GM19452 (cell line): ENCODE results near the gene DLG2.
"Not testable (repeated sequence)": the region's sequence is repeated elsewhere in the genome, so short reads cannot be mapped to it uniquely, and the experiment has no call there.

Experiments
- ATAC-seq: cut with Tn5 transposase; IDR thresholded peaks from one replicate; pipeline ENCODE4 v1.9.1; 2021; ENCODE audit not compliant: unreplicated experiment

The DLG2 gene

GRCh38 chr11:83768489-83768888 lies 1858.7 kb downstream of the DLG2 start:
- ATAC-seq = no peak

GRCh38 chr11:83766932-83767331 lies 1860.2 kb downstream of the DLG2 start:
- no peak for ATAC-seq

- no peak for ATAC-seq
Measured at GRCh38 chr11:83764643-83765042, 1862.5 kb downstream of the DLG2 start.

- no peak for ATAC-seq
Measured at GRCh38 chr11:83760932-83761331, 1866.2 kb downstream of the DLG2 start.

GRCh38 chr11:83759148-83759547 lies 1868.0 kb downstream of the DLG2 start:
- no peak for ATAC-seq

- ATAC-seq = no peak
Measured at GRCh38 chr11:83751041-83751440, 1876.1 kb downstream of the DLG2 start.

- ATAC-seq = no peak
Measured at GRCh38 chr11:83746921-83747585, 1880.1 kb downstream of the DLG2 start.

GRCh38 chr11:83744620-83745192 lies 1882.4 kb downstream of the DLG2 start:
- no peak for ATAC-seq

GRCh38 chr11:83736684-83737083 lies 1890.5 kb downstream of the DLG2 start:
- ATAC-seq = no peak

GRCh38 chr11:83734120-83734519 lies 1893.0 kb downstream of the DLG2 start:
- ATAC-seq = no peak

GRCh38 chr11:83731288-83731687 lies 1895.9 kb downstream of the DLG2 start:
- not testable (repeated sequence) for ATAC-seq

- no peak for ATAC-seq
Measured at GRCh38 chr11:83728281-83728680, 1898.9 kb downstream of the DLG2 start.

- ATAC-seq = no peak
Measured at GRCh38 chr11:83727251-83727650, 1899.9 kb downstream of the DLG2 start.

GRCh38 chr11:83726316-83726715 lies 1900.8 kb downstream of the DLG2 start:
- no peak for ATAC-seq

- no peak for ATAC-seq
Measured at GRCh38 chr11:83725728-83726127, 1901.4 kb downstream of the DLG2 start.

GRCh38 chr11:83725269-83725560 lies 1901.9 kb downstream of the DLG2 start:
- no peak for ATAC-seq

GRCh38 chr11:83723999-83724398 lies 1903.1 kb downstream of the DLG2 start:
- ATAC-seq = no peak

- no peak for ATAC-seq
Measured at GRCh38 chr11:83722392-83723119, 1904.6 kb downstream of the DLG2 start.

GRCh38 chr11:83721263-83721662 lies 1905.9 kb downstream of the DLG2 start:
- ATAC-seq = no peak

- no peak for ATAC-seq
Measured at GRCh38 chr11:83720675-83721074, 1906.5 kb downstream of the DLG2 start.

- no peak for ATAC-seq
Measured at GRCh38 chr11:83717537-83717936, 1909.6 kb downstream of the DLG2 start.

GRCh38 chr11:83715927-83716535 lies 1911.1 kb downstream of the DLG2 start:
- ATAC-seq = no peak
